Measurements from ENCODE around the gene HSPB6.
A peak's percentile ranks its signal among the peaks of the same experiment; 100 is the strongest.
"Not testable (repeated sequence)": the region's sequence is repeated elsewhere in the genome, so short reads cannot be mapped to it uniquely, and the experiment has no call there.

Gene HSPB6

GRCh38 chr19:35786299-35787160, 29.7 kb upstream of the HSPB6 start:
- DNase-seq (ENCODE audit: low read depth in 2 of 2, low spot score in 1 of 2): no peak

- DNase-seq (ENCODE audit: low read depth in 2 of 2, low spot score in 1 of 2): no peak
These were observed 28.5 kb upstream of the HSPB6 start for GRCh38 chr19:35785339-35785627.

- DNase-seq (ENCODE audit: low read depth in 2 of 2, low spot score in 1 of 2): no peak
These were observed 27.9 kb upstream of the HSPB6 start for GRCh38 chr19:35784503-35785338.

- no peak for DNase-seq (ENCODE audit: low read depth in 2 of 2, low spot score in 1 of 2)
These were observed 26.9 kb upstream of the HSPB6 start for GRCh38 chr19:35783469-35784434.

- no peak for DNase-seq (ENCODE audit: low read depth in 2 of 2, low spot score in 1 of 2)
These were observed 25.8 kb upstream of the HSPB6 start for GRCh38 chr19:35782589-35782988.

- DNase-seq (ENCODE audit: low read depth in 2 of 2, low spot score in 1 of 2): no peak
These were observed 24.8 kb upstream of the HSPB6 start for GRCh38 chr19:35781650-35782049.

- no peak for DNase-seq (ENCODE audit: low read depth in 2 of 2, low spot score in 1 of 2)
These were observed 23.9 kb upstream of the HSPB6 start for GRCh38 chr19:35780717-35781116.

GRCh38 chr19:35780058-35780457, 23.2 kb upstream of the HSPB6 start:
- DNase-seq (ENCODE audit: low read depth in 2 of 2, low spot score in 1 of 2): no peak

GRCh38 chr19:35779033-35779432, 22.2 kb upstream of the HSPB6 start:
- no peak for DNase-seq (ENCODE audit: low read depth in 2 of 2, low spot score in 1 of 2)

- DNase-seq (ENCODE audit: low read depth in 2 of 2, low spot score in 1 of 2): no peak
These were observed 21.1 kb upstream of the HSPB6 start for GRCh38 chr19:35777961-35778360.

GRCh38 chr19:35777086-35777841, 20.4 kb upstream of the HSPB6 start:
- DNase-seq (ENCODE audit: low read depth in 2 of 2, low spot score in 1 of 2): no peak

- DNase-seq (ENCODE audit: low read depth in 2 of 2, low spot score in 1 of 2): no peak
These were observed 19.4 kb upstream of the HSPB6 start for GRCh38 chr19:35776102-35776788.

GRCh38 chr19:35775298-35776101, 18.7 kb upstream of the HSPB6 start, which contains the start of gene ARHGAP33:
Gene ARHGAP33, plus strand, starts transcription at chr19:35775564. Its CDS starts 95 bp downstream, at chr19:35775659.
- peak; percentile 96 to 98 for DNase-seq (ENCODE audit: low read depth in 2 of 2, low spot score in 1 of 2)

- DNase-seq (ENCODE audit: low read depth in 2 of 2, low spot score in 1 of 2): no peak
These were observed 18.1 kb upstream of the HSPB6 start for GRCh38 chr19:35775046-35775297.

- DNase-seq (ENCODE audit: low read depth in 2 of 2, low spot score in 1 of 2): no peak
These were observed 17.6 kb upstream of the HSPB6 start for GRCh38 chr19:35774274-35775045.

GRCh38 chr19:35773020-35773806, 16.4 kb upstream of the HSPB6 start:
- no peak for DNase-seq (ENCODE audit: low read depth in 2 of 2, low spot score in 1 of 2)

GRCh38 chr19:35772362-35772761, 15.5 kb upstream of the HSPB6 start:
- DNase-seq (ENCODE audit: low read depth in 2 of 2, low spot score in 1 of 2): not testable (repeated sequence)

- DNase-seq (ENCODE audit: low read depth in 2 of 2, low spot score in 1 of 2): no peak
These were observed 11.2 kb upstream of the HSPB6 start for GRCh38 chr19:35768082-35768421.
